AG04449 (cell line): Measurements from ENCODE around the gene CCM2.

Experiments
- CTCF ChIA-PET: fragments of 350-600 bp; formaldehyde crosslinking; extraction: SDS; loops from one replicate; lab custom pipeline; 2021; ENCODE audit warnings: antibody characterized with exemption; lab: Yijun Ruan, JAX
- POLR2A ChIA-PET: fragments of 400-600, 350-600 bp; formaldehyde crosslinking; extraction: SDS; loops from one replicate; lab custom pipeline; 2020; ENCODE audit warnings: antibody characterized with exemption, inconsistent platforms; lab: Yijun Ruan, JAX
- DNase-seq: peaks from one replicate; pipeline ENCODE4 v3.0.0-alpha.2; 2010; ENCODE audit warnings: low read depth, low spot score
- H3K4me3 ChIP-seq: 2 replicates; pipeline ENCODE4 v1.5.1; 2011; ENCODE audit warnings: low read depth, mild to moderate bottlenecking, control low read depth, low read length
- TF ChIP-seq, protein P1 (sequence below): IDR thresholded peaks from one replicate; pipeline ENCODE4 v1.5.1; 2011; ENCODE audit warnings: mild to moderate bottlenecking, moderate library complexity, low read length, control low read depth, inconsistent platforms; ENCODE audit not compliant: insufficient read depth; ENCODE audit errors: missing control alignments

Gene CCM2

GRCh38 chr7:45057878-45058277, 57.9 kb downstream of the CCM2 start:
- no peak for DNase-seq
- no peak overlapping the region for H3K4me3 ChIP-seq
- POLR2A ChIA-PET, result no interaction called here
- CTCF ChIA-PET, result no interaction called here
- TF ChIP-seq, protein P1, sequence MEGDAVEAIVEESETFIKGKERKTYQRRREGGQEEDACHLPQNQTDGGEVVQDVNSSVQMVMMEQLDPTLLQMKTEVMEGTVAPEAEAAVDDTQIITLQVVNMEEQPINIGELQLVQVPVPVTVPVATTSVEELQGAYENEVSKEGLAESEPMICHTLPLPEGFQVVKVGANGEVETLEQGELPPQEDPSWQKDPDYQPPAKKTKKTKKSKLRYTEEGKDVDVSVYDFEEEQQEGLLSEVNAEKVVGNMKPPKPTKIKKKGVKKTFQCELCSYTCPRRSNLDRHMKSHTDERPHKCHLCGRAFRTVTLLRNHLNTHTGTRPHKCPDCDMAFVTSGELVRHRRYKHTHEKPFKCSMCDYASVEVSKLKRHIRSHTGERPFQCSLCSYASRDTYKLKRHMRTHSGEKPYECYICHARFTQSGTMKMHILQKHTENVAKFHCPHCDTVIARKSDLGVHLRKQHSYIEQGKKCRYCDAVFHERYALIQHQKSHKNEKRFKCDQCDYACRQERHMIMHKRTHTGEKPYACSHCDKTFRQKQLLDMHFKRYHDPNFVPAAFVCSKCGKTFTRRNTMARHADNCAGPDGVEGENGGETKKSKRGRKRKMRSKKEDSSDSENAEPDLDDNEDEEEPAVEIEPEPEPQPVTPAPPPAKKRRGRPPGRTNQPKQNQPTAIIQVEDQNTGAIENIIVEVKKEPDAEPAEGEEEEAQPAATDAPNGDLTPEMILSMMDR, result no peak

DNA sequence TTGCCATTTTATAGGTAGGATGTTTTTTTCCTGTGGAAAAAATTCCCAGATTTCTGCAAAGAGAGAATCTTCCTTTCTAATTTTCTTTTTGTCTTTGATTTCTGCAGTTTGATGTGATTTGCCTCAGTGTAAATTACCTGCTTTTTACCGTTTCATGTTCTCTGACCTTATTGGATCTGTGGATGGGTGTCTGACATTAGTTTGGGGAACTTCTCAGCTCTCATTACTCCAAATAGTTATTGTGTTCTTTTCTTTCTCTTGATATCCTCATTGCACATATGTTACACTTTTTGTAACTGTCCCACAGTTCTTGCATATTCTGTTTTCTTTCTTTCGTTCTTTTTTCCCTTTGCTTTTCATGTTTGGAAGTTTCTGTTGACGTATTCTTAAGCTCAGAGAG, 60.3 kb downstream of the CCM2 start:
- CTCF ChIA-PET, result interaction anchor here (1.0 to 1.1 kb wide), 2 partner anchors 10 to 13 kb away, joined by 3 read pairs; no protein-coding TSS in a partner anchor
- POLR2A ChIA-PET, result no interaction called here

GRCh38 chr7:45061352-45061751, 61.4 kb downstream of the CCM2 start:
- TF ChIP-seq, protein P1, result no peak
- no peak overlapping the region for H3K4me3 ChIP-seq
- CTCF ChIA-PET, result no interaction called here
- POLR2A ChIA-PET, result no interaction called here
- DNase-seq, result no peak

More for the DNA sequence above, 60.3 kb downstream of the CCM2 start:
- no peak for DNase-seq
- TF ChIP-seq, protein P1, result no peak
- H3K4me3 ChIP-seq, result no peak overlapping the region

- DNase-seq, result no peak
- TF ChIP-seq, protein P1, result no peak
- ChIA-PET CTCF (no interaction called here), POLR2A (no interaction called here)
- H3K4me3 ChIP-seq, result no peak overlapping the region
These were observed 61.9 kb downstream of the CCM2 start for GRCh38 chr7:45061806-45062425.

DNA sequence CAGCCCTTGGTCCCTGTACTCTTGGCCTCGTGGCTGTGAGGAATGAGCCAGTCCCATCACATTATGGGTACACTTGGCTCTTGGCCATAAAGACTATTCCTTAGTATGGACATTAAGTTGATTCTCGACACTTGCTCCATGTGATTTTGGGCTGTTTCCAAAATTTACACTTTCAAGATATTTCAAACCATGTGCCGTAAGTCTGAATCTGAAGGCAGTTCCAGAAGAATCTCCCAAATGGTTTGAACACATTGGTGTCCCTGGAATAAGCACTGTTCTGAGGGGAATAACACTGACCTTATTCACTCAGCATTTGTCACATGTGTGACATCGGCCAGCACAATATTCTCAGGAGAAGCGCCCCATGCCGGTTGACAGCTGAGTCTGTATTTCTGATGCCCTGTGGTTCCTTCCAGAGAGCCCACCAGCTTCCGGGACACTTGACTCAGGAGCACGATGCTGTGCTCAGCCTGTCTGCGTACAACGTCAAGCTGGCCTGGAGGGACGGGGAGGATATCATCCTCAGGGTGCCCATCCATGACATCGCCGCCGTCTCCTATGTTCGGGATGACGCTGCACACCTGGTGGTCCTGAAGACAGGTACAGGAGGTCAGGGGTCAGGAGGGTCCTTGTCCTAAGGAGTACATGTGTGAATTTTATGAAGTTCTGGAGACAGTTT, 64.2 kb downstream of the CCM2 start:
- POLR2A ChIA-PET, result no interaction called here

More for the DNA sequence above, 64.2 kb downstream of the CCM2 start:
- TF ChIP-seq, protein P1, result no peak
- H3K4me3 ChIP-seq, result no peak overlapping the region
- DNase-seq, result no peak
- CTCF ChIA-PET, result no interaction called here
